NCI-H146 (cell line): Measurements from ENCODE around the gene PIN4.
"Not testable (repeated sequence)": the region's sequence is repeated elsewhere in the genome, so short reads cannot be mapped to it uniquely, and the experiment has no call there.

Experiments used
- DNase-seq: peaks from one replicate; lab custom pipeline; 2025; lab: John Stamatoyannopoulos, UW

PIN4 gene

DNA sequence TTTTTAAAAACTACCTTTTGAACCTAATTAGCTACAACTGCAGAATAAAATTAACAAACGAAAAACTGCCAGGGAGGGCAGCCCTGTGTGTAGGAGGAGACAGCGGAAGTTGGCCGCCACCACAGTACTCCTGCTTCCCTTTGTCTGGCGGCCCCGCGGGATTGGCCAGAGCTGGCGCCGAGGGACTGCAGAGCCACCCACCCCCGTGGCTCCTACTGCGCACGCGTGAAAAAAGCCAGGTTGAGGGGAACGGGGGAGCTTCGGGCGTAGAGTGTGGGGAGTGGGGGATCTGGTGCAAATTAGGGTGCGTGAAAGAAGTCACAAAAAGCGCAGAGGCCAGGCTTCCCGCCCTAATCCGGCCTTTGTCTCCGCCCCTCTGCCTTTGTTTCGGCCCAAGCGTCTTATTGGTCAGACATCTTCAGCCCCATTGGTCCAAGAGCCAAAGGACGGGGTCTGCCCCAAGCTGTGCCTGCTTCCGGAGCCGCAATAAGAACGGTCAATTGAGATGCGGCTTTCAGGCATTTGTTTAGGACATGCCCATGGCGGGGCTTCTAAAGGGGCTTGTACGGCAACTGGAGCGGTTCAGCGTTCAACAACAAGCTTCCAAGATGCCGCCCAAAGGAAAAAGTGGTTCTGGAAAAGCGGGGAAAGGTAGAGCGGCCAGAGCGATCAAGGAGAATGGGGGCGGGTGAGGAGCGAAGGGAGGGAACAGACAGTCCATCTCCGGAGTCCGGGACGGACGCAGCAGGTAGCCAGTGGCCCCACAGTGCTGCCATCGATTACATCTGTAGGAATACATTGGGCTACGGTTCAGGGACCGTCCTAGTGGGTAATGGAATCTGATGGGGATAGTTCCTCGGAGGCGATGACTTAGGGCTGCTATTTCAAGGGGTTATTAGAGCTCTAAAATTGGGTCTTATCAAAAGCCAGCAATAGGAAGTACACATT, at the start of gene PIN4:
TSS of gene PIN4 (plus strand) at position 580 of the 948 bp plus-strand sequence. CDS start at position 609, 29 bp downstream.
- DNase-seq, result peak; percentile 98

DNA sequence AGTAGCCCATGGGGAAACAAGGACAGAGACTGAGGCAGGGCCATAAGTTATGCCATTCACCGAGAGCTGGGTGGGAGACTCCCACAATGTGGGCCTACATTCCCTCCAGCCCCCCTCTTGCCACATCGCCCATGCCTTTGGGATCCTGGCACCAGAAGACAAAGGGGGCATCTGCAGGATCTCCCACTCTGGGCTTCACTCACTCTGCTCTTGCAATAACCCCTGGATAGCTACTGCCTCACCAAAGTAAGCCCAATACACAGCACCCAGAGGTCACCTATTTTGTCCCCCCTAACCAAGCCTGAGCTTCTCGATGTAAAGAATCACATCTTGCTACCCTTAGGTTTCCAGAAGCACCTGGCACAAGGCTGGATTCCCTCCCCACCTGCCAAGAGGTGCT, 49.1 kb upstream of the PIN4 start:
- DNase-seq, result no peak

DNA sequence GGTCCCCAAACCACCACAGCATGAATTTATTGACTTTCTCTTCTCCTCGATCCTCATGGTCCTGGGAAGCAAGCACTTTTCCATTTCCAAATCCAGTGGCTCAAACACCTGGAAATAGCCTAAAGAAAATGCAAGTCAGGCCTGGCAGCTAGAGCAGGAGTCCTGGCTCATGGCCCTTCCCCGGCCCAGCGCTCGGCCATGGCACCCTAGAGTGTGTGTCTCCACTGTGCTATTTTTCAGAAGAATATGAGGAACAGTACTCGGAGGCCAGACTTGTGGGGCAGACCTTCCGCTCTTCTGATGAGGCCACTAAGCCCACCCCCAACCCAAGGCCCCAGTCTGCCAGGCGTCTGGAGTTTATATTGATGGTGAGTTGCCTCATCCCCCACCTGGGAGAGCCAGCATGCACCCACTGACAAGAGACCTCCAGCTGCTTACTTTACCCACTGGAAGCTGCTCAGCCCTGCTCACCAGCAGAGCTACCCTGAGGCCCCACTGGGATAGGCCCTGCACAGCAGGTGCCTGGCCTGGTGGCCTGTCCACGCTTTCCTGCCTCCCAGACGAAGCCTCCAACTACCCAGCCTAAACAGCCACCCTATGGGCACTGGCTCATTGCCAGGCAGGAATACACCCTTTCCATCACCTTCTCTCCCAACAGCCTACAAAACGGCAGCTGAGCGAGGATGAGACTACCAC, 47.6 kb upstream of the PIN4 start:
- no peak for DNase-seq

DNA sequence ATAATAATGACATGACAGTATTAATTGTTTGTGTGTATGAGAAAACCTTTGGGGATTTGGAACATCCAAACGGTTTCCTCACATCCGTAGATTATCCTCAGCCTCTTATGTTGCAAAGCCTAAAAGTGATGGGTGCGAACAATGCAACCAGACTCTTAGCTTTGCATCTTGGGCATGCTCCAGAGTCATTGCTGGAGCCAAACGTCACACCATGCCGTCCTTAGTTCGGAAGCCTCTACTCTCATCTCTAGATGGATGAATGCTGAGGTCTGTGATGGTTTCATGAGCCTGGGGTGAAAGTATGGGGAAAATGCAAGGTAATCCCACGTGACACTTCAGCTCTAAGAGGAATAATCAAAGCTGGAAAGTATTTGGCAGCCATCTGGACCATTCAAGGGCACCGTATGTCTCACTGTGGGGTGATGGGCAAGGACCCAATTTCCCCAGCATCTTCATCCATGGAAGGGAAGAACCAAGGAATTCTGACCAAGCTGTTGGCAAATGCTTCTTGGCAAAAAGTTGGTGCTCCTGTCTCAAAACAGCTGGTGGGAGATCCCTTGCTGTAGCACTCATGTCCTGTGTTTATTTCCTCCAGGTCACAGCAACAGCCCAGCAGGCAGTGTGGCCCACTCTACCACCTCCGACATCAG, 43.6 kb upstream of the PIN4 start:
- DNase-seq, result no peak

DNA sequence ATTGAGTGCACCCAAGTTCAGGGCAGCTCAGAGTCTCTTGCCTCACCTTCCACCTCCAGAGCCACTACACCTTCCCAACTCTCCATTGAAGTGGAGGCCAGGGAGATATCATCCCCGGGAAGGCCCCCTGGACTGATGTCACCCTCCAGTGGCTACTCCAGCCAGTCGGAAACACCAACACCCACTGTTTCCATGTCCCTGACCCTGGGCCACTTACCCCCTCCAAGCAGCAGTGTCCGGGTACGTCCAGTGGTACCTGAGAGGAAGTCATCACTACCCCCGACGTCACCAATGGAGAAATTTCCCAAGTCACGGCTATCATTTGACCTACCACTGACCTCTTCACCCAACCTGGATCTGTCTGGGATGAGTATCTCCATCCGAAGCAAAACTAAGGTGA, 42.0 kb upstream of the PIN4 start:
- no peak for DNase-seq

DNA sequence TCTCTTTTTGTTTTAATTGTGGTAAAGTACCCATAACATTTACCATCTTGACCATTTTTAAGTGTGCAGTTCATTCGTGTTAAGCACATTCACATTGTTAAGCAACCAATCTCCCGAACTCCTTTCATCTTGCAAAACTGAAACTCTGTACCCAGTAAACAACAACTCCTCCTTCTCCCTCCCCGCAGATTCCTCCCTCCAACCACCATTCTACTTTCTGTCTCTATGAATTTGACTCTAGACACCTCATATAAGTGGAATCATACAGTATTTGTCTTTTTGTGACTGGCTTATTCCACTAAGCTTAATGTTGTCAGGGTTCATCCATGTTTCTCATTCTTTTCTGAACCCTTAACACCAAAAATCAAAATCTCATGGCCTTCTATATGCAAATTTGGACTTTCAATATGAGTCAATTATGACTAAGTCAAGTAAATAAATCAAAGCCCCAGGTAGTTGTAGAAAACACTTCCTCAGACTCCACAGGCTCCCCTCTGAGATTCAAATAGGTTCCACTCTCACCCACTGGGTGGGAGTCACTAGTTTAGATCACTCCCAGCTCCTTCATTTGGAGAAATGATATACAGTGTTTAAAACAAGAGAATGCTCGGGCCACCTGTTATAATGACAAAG, 40.1 kb upstream of the PIN4 start:
- DNase-seq, result peak; percentile 8

DNA sequence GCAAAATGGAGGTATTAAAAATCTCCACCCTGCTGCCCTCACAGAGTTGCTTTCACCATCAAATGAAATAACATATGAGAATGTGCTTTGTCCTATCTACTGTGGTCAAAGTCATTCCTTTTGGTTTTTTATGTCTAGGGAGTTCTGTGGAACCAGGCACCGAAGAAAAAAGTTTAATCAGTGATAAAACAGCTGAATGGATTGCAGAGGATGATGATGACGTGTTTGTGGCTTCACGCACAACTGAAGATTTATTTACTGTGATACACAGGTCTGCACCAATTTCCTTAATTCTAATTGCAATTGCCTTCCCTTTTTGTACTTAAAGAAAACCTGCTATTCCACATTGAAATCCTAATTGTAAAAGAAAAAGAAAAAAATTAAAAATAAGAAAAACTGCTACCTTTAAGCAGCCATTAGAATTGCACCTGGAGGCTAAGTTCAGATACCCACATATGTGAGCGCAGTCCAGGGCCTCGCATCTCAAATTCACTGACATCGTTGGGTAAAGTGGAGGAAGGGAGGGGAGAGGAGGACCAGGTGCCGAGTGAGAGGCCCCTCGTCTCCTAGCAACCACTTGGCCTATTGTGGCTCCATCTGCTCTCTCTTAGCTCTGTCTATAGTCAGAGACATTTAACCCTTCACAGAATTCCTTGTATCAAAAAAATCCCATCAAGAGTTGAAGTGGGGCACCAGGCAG, 39.3 kb upstream of the PIN4 start:
- DNase-seq, result peak; percentile 93

DNA sequence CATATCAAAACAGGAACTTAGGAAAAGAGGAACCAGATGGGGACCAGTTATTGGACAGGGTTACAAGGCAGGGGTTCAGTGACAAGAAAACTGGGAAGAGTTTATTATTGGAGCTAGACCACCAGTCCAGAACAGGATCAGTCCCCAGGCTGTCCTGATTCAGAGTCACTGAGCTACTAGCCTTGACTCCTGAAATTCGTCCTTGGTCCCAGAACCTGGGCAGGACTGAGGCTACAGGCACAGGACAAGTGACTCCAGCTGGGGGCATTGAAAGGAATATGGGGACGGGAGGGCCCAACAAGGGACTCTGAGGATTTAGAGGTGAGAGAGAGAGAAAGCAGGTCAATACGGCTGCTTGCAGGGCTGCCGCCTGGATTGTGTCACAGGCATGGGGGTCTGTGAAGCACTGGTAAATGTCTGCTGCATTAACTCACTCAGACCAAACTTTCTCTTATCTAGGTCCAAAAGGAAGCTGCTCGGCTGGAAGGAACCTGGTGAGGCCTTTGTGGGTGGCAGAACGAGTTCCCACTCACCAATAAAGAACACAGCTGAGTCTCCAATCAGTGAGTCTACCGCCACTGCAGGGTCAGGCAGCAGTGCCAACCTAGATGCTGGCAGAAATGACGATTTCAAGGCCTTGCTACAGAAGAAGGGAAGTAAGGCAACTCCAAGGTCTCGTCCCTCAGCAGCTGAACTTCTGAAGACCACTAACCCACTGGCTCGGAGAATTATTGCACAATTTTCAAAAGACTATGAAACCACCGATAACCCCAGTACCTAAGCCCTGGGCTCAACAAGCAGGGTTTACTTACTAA, 38.6 kb upstream of the PIN4 start:
- no peak for DNase-seq

DNA sequence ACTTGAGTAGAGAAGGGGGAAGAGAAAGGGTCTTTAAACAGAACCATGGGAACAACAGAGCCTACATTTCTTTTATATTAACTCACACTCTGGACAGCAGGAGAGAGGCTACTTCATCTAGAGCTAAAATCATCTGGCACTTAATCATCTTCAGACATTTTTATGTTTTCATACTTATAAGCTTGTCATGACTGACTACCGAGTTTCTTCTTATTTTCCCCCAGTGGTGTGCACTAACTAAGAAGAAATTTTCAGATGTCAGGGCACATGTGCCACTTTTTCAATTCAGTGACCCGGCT, 38.0 kb upstream of the PIN4 start:
- DNase-seq, result no peak

DNA sequence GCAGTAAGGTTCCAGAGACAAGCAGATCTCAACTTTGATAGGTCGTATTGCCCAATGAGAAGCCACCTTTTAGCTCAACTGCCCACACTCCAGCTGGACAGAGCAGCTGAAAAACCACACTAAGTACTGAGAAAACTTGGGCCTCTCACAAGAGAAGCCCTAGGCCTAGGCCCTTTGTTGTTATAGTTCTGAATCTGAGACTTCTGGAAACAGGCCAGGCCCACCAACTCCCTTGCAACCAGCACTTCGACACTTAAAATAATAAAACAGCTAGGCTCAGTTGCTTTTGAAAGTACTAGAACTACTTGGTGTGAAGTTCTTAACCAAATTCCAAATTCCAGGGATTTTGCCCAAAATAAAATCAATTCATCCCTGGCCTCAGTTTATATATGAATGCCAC, 36.4 kb upstream of the PIN4 start:
- DNase-seq, result no peak

DNA sequence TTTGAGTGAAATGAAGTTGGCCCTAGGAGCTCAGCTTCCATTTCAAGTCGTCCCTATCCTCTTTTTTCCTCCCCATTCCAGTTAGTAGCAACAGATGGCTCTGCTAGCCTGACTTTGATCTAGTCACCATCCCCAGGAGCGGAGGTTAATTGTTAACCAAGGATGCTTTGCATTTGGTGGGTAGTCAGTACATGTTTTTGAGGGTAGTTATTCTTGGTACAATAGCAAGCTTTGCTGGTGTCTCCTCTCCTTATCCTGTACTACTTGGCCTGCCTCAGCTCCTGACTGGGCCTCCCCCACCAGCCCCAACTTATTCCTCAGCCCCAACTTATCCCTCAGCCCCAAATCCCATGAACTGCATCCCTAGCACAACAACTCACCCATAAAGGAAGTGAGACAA, 35.0 kb upstream of the PIN4 start:
- no peak for DNase-seq

DNA sequence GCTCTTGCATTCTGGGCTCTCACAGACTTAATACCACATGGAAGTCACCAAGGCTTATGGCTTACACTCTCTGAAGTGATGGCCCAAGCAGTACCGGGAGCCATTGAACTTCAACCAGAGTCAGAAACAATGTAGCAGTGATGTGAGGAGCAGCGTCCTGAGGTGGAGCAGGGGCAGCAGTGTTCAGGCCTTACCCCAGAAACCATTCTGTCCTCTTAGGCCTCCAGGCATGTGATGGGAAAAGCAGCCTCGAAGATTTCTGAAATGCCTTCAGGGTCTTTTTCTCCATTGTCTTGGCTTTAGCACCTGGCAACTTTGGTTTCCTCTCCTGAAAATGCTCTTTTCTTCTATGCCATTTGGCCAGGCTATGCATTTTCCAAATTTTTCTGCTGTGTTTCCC, 22.8 kb upstream of the PIN4 start:
- DNase-seq, result no peak

DNA sequence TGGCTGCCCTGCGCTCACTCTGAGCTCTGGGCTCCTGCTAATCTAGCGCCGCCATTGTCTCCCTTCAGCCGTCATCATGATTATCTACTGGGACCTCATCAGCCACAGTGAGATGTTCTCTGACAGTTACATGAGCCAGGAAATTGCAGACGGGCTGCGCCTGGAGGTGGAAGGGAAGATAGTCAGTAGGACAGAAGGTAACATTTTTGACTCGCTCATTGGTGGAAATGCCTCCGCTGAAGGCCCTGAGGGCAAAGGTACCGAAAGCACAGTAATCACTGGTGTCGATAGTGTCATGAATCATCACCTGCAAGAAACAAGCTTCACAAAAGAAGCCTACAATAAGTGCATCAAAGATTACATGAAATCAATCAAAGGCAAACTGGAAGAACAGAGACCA, 21.8 kb upstream of the PIN4 start:
- no peak for DNase-seq

DNA sequence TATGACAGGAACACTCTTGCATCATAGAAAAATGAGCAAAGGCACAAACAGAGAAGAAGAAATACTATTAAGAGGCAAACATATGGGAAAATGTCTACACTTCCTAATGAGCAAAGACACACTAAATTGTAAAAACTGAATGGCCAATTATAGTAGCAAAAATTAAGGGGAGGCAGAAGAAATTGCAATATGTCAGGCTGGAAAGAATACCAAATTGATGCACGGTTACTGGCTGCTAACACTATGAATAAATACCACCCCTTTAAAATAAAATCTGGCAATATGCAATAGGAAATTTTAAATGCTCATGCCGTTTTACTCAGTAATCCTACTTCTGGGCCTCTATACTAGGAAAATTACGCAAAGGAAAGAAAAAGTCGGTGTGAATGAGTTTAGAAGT, 16.0 kb upstream of the PIN4 start:
- no peak for DNase-seq

DNA sequence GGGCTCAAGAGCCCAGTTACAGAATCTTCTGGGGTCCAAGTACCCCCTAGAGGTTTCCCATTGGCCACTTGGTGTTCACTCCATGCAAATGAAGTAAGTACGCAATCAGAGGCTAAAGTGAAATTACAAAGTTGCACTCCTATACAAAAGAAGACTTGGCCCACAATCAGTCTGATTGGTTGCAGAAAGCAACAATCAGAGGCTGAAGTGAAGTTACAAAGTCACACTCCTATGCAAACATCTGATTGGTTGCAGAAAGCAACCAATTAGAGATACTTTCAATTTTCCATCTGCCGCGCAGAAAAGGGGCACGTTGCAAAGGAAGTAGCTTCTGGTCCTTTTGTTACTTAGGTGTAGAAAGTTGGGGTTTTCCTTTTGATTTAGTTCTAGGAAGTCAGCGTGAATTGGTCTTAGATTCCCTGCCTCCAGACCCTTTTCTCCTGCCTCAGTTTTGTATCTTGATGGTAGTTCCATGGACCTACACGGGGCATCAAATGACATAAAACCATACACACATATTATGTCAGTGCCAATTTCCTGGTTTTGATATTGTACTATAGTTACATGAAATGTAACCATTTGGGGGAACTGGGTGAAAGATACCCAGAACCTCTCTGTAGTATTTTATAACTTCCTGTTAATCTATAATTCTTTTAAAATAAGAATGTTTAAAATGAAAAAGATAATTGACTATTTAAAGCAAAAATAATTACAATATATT, 12.4 kb upstream of the PIN4 start:
- no peak for DNase-seq

DNA sequence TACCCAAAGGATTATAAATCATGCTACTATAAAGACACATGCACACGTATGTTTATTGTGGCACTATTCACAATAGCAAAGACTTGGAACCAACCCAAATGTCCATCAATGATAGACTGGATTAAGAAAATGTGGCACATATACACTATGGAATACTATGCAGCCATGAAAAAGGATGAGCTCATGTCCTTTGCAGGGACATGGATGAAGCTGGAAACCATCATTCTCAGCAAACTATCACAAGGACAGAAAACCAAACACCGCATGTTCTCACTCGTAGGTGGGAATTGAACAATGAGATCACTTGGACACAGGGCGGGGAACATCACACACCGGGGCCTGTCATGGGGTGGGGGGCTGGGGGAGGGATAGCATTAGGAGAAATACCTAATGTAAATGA, 5.3 kb upstream of the PIN4 start:
- not testable (repeated sequence) for DNase-seq

DNA sequence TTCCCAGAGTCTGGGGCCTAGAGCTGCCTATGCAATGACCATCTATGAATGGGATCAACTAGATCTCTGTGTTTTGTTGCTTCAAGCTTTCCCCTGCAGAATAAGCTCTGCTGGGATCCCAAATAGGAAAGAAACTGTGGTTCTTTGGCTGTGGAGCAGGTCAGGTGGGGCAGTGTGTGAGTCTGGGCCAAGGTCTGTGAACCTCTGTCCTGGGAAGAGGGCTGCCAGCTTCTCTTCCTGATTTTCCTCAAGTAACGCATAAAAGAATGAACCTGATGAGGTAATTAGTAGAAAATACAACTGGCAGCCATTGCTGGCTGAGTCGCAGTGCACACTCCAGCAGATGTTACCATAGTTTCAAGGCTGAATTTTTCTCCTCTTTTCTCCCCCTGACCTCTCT, 4.6 kb upstream of the PIN4 start:
- no peak for DNase-seq

DNA sequence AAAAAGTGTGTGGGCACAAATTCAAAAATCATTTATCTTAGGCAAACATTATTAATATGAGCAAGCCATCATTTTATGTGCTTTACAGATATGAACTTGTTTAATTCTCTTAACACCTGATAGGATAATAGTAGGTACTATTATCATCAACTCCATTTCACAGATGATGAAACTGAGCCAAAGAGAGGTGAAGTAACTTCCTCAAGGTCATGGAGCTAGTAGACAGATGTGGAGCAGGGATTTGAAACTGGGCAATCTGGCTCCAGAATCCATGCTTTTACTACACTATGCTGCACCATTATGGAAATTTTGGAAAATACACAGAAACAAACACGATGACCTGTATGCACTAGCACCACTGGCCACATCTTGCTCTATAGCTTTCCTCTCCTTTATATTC, 1.0 kb upstream of the PIN4 start:
- DNase-seq, result no peak

DNA sequence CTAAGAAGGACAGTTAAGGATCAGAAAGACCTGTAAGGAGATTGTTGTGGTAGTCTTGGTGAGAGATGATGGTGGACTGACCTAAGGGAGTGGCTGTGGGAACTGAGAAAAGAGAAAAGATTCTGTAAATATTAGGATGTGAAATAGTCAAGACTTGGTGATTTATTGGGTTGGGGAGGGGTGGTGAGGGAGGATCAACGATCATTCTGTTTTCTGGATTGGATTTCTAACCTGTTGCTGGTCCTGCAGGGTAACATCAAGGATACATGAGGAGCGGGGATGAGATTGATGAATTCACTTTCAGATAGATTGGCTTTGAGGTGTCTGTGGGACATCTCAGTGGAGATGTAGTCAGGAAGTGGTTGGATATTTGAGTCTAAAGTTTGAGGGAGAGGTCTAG, 1.4 kb downstream of the PIN4 start:
- no peak for DNase-seq

DNA sequence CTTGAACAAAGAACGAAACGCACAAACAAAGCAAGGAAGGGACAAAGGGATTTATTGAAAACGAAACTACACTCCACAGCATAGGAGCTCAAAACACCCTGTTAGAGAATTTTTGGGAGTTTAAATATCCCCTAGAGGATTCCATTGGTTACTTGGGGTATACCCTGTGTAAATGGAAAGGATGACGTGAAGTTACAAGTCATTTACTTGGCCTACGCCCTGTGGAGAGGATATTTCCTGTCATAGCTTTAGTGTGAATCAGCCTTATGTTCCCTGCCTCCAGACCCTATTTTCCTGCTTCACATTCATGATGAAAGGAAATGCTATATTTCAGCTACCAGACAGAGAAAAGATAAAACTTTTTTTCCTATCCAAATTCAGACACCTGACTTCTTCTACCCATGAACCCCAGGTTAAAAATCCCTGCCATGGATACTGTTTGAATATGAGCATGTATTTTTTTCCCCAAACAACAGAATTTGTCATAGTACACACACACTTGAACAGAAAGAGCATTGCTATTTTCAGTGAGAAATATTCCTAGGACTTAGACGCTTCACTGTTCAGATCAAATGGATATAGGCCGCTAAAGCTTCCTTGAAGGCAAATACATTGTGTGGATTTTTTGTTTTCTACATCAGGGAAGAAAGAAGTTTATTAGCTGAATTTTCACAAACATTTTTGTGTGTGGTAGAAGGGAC, 20.4 kb downstream of the PIN4 start:
- DNase-seq, result no peak
